Fibroblast of the aortic adventitia (primary cell): Measurements from ENCODE around the gene EFNA4. TPM values are rescaled to one million over a fixed set of nuclear protein-coding genes. Genes with fewer than 3 reads are reported as not detected.

Source experiments
- DNase-seq: peaks from one replicate; pipeline ENCODE4 v3.0.0-alpha.2; 2010; ENCODE audit warnings: low read depth
- H3K4me3 ChIP-seq: 2 replicates; pipeline ENCODE4 v1.5.1; 2011; ENCODE audit warnings: low read depth, mild to moderate bottlenecking, control low read depth, low read length, moderate library complexity
- total RNA-seq: library from RNA; depleted of rRNA; stranded (reverse); fragments of >200 nt; gene quantifications from 2 replicates; pipeline ENCODE4 v1.2.3, GENCODE V29; 2012; ENCODE audit warnings: low replicate concordance
- TF ChIP-seq, protein P1 (sequence below): IDR thresholded peaks from 2 replicates; pipeline ENCODE4 v1.5.1; 2011; ENCODE audit warnings: mild to moderate bottlenecking, low read length, control low read depth, inconsistent platforms; ENCODE audit not compliant: insufficient read depth

Gene EFNA4
- total RNA-seq, 1 donor: 2.4 TPM

DNA sequence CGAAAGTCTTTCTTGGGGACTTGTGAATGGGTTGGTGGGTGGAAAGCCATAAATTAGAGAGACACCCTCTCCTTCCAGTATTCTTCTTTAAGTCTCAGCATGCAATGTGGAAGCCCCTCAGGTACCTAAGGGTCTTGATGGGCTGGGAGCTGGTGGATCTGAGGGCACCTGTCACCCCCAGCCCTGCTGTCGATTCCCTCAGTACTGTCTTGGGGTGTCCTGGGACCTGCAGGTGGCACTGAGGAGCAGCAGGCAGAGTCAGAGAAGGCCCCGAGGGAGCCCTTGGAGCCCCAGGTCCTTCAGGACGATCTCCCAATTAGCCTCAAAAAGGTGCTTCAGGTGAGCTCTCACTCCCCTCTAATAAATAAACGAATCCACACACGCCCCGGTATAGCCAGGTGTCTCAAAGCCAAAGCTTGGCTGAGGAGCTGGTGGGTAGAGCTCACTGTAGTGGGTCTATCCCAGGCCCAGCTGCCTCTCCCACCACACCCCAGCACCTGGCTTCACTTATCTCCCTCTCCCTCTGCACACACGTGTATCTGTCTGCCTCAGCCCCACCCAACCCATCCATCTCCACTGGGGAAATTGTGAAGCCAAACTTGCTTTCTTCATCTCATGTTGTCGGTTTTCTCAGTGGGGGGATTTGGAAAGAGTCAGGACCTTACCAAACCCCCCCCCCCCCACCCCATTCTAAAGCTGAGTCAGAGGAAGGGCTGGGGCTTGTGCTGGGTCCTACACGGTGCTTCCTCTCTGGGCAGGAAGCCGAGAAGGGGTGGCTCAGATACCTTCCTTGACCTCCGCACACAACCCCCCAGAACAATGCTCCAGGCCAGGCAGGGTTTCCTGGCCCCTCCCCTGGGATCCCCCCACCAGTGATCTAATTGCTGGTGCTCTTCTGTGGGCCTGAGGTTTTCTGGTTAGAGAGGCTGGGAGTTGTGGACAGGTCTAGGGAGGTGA is 10.8 kb upstream of the EFNA4 start:
- peak overlapping the region; percentile 81 for H3K4me3 ChIP-seq
- no peak for DNase-seq
- TF ChIP-seq, protein P1, sequence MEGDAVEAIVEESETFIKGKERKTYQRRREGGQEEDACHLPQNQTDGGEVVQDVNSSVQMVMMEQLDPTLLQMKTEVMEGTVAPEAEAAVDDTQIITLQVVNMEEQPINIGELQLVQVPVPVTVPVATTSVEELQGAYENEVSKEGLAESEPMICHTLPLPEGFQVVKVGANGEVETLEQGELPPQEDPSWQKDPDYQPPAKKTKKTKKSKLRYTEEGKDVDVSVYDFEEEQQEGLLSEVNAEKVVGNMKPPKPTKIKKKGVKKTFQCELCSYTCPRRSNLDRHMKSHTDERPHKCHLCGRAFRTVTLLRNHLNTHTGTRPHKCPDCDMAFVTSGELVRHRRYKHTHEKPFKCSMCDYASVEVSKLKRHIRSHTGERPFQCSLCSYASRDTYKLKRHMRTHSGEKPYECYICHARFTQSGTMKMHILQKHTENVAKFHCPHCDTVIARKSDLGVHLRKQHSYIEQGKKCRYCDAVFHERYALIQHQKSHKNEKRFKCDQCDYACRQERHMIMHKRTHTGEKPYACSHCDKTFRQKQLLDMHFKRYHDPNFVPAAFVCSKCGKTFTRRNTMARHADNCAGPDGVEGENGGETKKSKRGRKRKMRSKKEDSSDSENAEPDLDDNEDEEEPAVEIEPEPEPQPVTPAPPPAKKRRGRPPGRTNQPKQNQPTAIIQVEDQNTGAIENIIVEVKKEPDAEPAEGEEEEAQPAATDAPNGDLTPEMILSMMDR: peak; percentile 31

DNA sequence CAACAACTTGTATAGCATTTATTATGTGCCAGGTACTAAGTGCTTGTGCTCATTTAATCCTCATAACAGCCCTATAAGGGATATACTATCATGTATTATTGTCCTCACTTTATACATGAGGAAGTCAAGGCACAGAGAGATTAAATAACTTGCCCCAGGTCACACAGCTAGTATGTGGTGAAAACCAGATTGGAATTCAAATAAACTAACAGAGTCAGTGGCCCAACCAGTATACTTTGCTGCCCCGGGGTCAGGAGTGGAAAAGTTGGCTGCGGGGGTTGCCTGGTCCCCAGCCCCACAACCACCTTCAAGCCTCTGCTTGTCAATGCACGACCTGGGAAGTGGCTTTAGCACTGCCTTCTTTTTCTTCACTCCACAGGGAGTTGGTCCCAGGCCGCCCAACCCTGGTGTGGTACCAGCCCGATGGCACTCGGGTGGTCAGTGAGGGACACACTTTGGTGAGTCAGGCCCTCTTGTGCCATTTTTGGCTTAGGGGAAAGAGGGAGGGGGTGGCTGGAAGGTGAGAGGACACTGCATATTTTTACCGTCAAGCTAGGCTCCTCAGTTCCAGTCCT is 9.9 kb upstream of the EFNA4 start:
- DNase-seq: no peak
- TF ChIP-seq, protein P1: no peak
- H3K4me3 ChIP-seq: no peak overlapping the region

DNA sequence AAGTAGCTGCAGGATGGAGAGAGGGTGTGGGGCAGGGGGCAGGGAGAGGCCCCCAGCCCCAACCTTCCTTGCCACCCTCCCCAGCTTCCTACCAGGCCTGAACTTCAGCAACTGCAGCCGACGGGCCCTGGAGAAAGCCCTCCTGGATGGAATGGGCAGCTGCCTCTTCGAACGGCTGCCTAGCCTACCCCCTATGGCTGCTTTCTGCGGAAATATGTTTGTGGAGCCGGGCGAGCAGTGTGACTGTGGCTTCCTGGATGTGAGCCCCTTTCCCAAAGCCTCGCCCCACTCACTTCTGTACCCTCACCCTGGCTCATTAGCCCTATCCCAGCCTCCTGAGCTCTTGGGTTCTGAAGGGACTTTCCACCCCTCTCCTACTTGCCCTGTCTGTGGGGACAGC is 6.4 kb upstream of the EFNA4 start:
- H3K4me3 ChIP-seq: no peak overlapping the region

DNA sequence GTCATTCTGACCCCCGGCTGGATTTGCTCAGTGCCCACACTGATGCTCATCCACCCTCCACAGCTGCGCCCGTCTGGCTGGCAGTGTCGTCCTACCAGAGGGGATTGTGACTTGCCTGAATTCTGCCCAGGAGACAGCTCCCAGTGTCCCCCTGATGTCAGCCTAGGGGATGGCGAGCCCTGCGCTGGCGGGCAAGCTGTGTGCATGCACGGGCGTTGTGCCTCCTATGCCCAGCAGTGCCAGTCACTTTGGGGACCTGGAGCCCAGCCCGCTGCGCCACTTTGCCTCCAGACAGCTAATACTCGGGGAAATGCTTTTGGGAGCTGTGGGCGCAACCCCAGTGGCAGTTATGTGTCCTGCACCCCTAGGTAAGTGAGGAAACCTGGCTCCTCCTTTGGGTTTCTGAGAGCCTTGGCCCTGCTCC is 5.7 kb upstream of the EFNA4 start:
- TF ChIP-seq, protein P1: peak; percentile 15
- DNase-seq: no peak
- H3K4me3 ChIP-seq: no peak overlapping the region

More for the DNA sequence above, 6.4 kb upstream of the EFNA4 start:
- DNase-seq: no peak
- TF ChIP-seq, protein P1: no peak

GRCh38 chr1:155060736-155061135 is 2.8 kb upstream of the EFNA4 start:
- TF ChIP-seq, protein P1: no peak
- no peak overlapping the region for H3K4me3 ChIP-seq
- DNase-seq: no peak

- TF ChIP-seq, protein P1: peak; percentile 98
- peak; percentile 79 for DNase-seq
- no peak overlapping the region for H3K4me3 ChIP-seq
Observed at GRCh38 chr1:155061381-155062150, 2.0 kb upstream of the EFNA4 start.
